Kidney epithelial cell (primary cell): Measurements from ENCODE around the gene OR4C45. TPM values are rescaled to one million over a fixed set of nuclear protein-coding genes. Genes with fewer than 3 reads are reported as not detected.

Experiments
- DNase-seq: peaks from one replicate; pipeline ENCODE4 v3.0.0-alpha.2; 2010; ENCODE audit warnings: low read depth
- H3K27me3 ChIP-seq: 2 replicates; pipeline ENCODE4 v1.6.0; 2011; ENCODE audit warnings: low read length; ENCODE audit not compliant: control insufficient read depth, insufficient read depth
- H3K36me3 ChIP-seq: 2 replicates; pipeline ENCODE4 v1.5.1; 2011; ENCODE audit warnings: low read length; ENCODE audit not compliant: control insufficient read depth, insufficient read depth
- H3K4me3 ChIP-seq: 2 replicates; pipeline ENCODE4 v1.5.1; 2011; ENCODE audit warnings: low read depth, mild to moderate bottlenecking, control low read depth, low read length
- CTCF ChIP-seq: IDR thresholded peaks from 2 replicates; pipeline ENCODE4 v1.5.1; 2011; ENCODE audit warnings: mild to moderate bottlenecking, moderate library complexity, low read length, control low read depth, inconsistent platforms; ENCODE audit not compliant: insufficient read depth, poor library complexity, severe bottlenecking
- total RNA-seq: library from RNA; depleted of rRNA; stranded (reverse); fragments of >200 nt; gene quantifications from 2 replicates; pipeline ENCODE4 v1.2.3, GENCODE V29; 2015

OR4C45 gene
- total RNA-seq, 1 donor from 2014 or later = not detected

GRCh38 chr11:50070389-50070788, 37.7 kb downstream of the OR4C45 start:
- no peak for TF ChIP-seq CTCF
- Histone ChIP-seq H3K4me3 (no peak overlapping the region), H3K27me3 (no peaks in the 10 kb centered on the region), H3K36me3 (no peaks in the 10 kb centered on the region)
- DNase-seq = no peak

- H3K4me3 ChIP-seq = no peak overlapping the region
- H3K27me3 ChIP-seq = no peaks in the 10 kb centered on the region
- no peaks in the 10 kb centered on the region for H3K36me3 ChIP-seq
- no peak for DNase-seq
- TF ChIP-seq CTCF = no peak
Measured at GRCh38 chr11:50071584-50072225, 39.0 kb downstream of the OR4C45 start.

- H3K4me3 ChIP-seq = no peak overlapping the region
- DNase-seq = no peak
- TF ChIP-seq CTCF = no peak
- H3K27me3 ChIP-seq = no peaks in the 10 kb centered on the region
- H3K36me3 ChIP-seq = no peaks in the 10 kb centered on the region
Measured at GRCh38 chr11:50072226-50073112, 39.8 kb downstream of the OR4C45 start.

GRCh38 chr11:50073113-50074105, 40.7 kb downstream of the OR4C45 start:
- no peak for TF ChIP-seq CTCF
- no peak for DNase-seq
- no peaks in the 10 kb centered on the region for H3K36me3 ChIP-seq
- H3K27me3 ChIP-seq = no peaks in the 10 kb centered on the region
- no peak overlapping the region for H3K4me3 ChIP-seq

GRCh38 chr11:50074161-50074560, 41.5 kb downstream of the OR4C45 start:
- TF ChIP-seq CTCF = no peak
- Histone ChIP-seq H3K27me3 (no peaks in the 10 kb centered on the region), H3K36me3 (no peaks in the 10 kb centered on the region), H3K4me3 (no peak overlapping the region)
- DNase-seq = no peak
